Adipose tissue (tissue), 3 donors: ENCODE measurements around the gene LRRC30. TPM values are rescaled to one million over a fixed set of nuclear protein-coding genes. Genes with fewer than 3 reads are reported as not detected.
"Not testable (repeated sequence)": the region's sequence is repeated elsewhere in the genome, so short reads cannot be mapped to it uniquely, and the experiment has no call there.

Experiments
- H3K27ac ChIP-seq: one replicate; pipeline ENCODE4 v1.5.1; 2013; ENCODE audit warnings: low read depth, low read length
- WGBS, 3 donors: extraction: QIAGEN DNeasy Blood & Tissue Kit; methylation state at CpG; one replicate each; pipeline ENCODE4 v1.1.7; 2013; 5-methylcytosine and 5-hydroxymethylcytosine counted together
- polyA plus RNA-seq, 3 donors: library from polyadenylated mRNA; stranded (reverse); fragments of 200-250 nt; gene quantifications; one replicate each; pipeline ENCODE4 v1.2.3, GENCODE V29; 2013
- donor health status: healthy with polysubstance abuse.
- donor health status: Bipolar disorder and iron deficiency.
- donor health status: healthy.

Gene LRRC30
- polyA plus RNA-seq: not detected

DNA sequence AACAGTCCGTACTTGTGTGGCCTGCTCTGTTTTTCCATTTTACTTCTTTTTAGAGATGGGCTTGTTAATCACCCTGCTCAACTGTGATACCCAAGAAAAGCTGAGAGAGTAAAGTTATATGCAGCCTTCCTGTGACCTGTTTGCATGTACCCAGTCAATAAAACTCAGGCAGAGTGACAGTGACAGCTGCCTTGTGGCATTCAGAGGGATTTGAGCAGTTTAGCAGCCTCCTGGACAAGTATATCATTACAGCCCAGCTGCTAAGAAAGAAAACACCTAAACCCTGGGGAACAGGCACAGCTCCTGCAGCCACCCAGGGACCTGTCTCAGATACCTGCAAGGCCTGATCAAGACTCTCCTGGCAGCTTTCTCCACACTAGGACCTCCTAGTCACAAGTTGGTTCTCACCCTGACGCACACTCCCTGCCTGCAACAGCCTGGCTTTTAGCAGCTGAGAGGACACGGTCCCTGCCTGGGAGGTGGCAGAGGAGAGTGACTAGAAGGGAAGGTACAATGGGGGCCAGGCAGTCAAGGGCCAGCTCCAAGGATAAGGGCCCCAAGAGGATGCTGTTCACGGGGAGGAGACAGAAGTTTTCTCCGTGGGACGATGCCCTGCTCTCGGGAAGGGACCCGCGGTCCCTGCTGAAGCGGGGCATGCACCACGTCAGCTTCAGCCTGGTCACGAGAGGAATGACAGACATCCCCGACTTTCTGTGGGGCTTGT is at the start of gene LRRC30:
Gene LRRC30 (plus strand): TSS at position 464 of the 724 bp plus-strand sequence. CDS start 50 bp downstream, at position 514.
- 90 to 91% (median 91%) methylated on average over 13 of the region's 13 CpGs for WGBS, 3 donors
- no peak within 1 kb of the TSS for H3K27ac ChIP-seq

DNA sequence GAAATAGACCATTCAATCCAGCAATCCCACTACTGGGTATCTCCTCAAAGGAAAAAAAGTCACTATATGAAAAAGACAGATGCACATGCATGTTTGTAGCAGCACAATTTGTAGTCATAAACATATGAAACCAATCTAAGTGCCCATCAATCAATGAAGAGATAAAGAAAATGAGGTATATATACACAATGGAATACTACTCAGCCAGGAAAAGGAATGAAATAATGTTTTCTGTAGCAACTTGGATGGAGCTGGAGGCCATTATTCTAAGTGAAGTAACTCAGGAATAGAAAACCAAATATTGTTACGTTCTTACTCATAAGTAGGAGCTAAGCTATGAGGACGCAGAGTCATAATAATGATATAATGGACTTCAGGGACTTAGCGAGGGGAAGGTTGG is 45.2 kb upstream of the LRRC30 start:
- H3K27ac ChIP-seq: no peak overlapping the region
- whole genome bisulfite sequencing, 3 donors: 91 to 96% (median 96%) methylated on average over 3 of the region's 3 CpGs

DNA sequence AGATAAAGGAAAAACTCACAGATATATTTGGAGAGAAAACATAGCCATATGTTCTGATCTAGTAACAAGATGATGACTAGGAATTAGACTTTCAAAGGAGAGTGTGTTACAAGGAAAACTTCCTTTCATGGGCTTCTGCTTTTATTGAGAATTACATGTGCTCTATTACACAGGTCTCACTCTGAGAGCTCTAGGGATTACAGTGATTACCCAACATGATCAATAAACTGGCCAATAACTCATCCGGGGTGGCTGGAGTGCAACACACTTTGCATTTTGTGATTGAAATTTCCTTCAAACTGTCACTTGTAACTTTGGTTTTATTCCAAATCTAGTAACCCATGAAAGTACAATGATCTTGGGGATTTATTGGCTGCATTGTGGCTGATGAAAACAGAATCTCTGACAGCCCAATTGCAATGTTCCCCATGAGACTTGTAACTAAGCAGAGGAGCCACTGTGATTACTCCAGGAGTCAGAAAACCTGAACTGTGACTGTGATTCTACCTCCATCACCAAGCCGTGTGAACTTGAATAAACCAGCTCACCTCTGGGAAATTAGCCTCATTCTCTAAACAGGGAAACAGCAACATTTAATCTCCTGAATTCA is 40.2 kb upstream of the LRRC30 start:
- H3K27ac ChIP-seq: no peak overlapping the region
- WGBS, 3 donors: 45 to 70% (median 66%) methylated on average over 2 of the region's 2 CpGs

DNA sequence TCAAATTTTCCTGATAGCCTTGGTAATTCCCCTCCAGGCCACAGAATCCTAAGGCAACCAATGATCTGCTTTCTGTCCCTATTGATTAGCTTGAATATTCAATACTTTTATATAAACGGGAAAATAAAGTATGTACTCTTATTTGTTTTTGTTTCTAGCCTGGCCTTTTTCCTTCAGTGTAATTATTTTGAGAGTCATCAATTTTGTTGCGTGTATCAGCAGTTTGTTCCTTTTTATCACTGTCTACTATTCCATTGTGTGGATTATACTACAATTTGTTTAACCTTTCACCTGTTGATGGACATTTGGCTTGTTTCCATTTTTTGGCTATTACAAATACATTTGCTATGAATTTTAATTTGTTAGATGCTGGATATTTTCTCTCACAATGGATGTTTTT is 39.2 kb upstream of the LRRC30 start:
- WGBS, 3 donors: 59 to 96% (median 89%) methylated on average over 2 of the region's 2 CpGs
- no peak overlapping the region for H3K27ac ChIP-seq

DNA sequence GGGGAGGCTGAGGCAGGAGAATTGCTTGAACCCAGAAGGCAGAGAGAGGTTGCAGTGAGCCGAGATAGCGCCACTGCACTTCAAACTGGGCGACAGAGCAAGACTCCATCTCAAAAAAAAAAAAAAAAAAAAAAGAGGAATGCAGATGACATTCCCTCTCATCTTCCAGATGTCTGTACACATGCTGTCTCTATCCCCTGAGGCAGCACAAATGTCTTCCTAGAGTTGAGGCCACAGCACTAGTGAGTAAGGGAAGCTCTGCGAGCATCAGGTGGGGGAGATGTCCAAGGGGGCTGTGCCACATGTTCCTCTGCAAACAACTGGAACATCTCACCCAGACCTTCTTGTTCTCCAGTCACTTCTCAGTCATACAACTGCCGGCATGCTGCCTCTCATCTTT is 35.6 kb upstream of the LRRC30 start:
- H3K27ac ChIP-seq: no peak overlapping the region
- WGBS, 3 donors: 89 to 96% (median 89%) methylated on average over 4 to 5 of the region's 5 CpGs

DNA sequence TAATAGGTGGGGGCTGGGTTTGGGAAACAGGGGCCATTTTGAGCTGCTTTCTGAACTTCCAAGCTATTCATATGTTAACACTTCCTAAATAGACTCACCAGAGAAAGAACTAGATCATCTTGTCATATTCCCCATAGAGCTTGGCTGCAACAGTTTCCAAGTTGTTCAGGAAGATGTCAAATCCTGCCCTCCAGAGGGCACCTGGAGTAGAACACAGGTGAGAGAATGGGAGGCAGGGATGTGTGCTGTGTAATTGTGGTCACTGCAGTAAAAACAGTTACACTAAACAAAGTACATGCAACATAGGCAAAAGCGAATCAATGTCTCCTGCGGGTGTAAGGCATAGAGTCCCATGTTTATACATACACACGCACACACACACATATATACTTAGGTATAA is 34.5 kb upstream of the LRRC30 start:
- 93 to 94% (median 93%) methylated on average over 3 of the region's 3 CpGs for WGBS, 3 donors
- no peak overlapping the region for H3K27ac ChIP-seq

DNA sequence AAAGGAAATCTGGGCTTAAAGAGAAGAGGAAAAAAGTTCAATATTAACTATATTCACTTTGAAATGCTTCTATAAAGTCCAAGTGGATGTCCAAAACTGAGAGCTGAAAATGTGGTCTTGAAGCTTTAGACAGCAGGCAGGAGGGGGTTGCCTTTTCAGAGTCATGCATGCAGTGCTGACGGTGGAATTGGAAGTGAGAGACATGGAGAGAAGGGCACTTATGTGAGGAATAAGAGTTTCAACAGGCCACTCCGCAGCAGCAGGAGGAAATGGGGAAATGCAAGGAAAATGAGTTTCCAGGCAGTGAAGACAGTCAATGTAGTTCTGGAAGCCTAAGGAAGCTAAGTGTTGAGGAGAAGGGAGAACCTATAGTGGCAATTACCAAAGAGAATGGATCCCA is 33.0 kb upstream of the LRRC30 start:
- WGBS, 3 donors: 84 to 88% (median 85%) methylated on average over 2 of the region's 2 CpGs
- no peak overlapping the region for H3K27ac ChIP-seq

DNA sequence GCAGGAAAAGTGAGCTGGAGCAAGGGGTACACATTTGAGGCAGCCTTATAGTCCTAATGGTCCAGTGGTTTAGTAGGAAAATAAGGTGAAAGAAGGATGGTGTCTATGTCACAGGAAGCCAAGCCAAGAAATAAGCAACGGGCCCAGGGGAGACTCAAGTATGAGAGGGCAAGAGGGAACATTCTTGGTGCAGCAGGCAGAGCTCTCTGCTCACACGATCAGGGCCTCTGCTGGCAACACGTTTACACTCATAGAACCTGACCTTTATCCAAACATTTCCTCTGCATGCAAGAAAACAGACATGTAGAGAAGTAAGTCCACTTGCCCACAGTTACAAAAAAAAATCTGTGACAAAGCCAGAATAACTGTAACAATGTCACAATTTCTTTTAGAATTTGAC is 32.6 kb upstream of the LRRC30 start:
- 36 to 60% (median 54%) methylated on average over 3 of the region's 3 CpGs for WGBS, 3 donors
- H3K27ac ChIP-seq: no peak overlapping the region

DNA sequence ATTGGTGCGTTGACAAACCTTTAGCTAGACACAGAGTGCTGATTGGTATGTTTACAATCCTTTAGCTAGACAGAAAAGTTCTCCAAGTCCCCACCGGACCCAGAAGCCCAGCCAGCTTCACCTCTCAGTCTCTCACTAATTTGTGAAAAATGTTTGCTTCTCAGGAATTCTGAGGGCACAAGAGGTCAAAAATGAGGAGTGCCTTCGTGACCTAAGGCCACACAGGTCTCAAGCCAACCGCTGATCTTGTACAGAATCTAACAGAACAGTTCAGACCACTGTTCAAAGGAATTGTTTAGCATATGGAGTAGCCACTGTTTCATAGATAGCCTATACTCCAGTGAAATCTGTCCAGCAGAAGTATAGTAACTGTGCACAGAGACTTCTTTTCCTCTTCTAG is 29.8 kb upstream of the LRRC30 start:
- 85 to 89% (median 86%) methylated on average over 4 of the region's 4 CpGs for WGBS, 3 donors
- no peak overlapping the region for H3K27ac ChIP-seq

DNA sequence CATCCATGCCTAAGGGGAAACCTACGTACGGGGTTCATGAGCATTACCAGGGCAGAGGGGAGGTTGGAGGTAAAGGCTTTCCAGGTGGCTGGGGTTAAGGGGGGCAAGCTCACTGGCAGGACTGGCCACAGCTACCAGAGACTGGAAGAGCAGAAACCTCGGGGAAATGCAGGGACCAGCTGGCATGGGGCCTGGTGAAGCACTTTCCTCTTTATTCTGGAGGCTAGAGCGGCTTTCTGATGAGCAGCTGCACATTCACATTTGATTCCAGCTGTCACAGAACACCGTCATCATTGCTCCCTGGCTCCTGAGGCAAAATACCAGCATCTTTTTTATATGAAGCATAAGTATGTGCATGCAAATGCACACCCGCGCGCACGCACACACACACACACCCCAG is 28.7 kb upstream of the LRRC30 start:
- no peak overlapping the region for H3K27ac ChIP-seq
- WGBS, 3 donors: 92 to 93% (median 92%) methylated on average over 9 of the region's 9 CpGs

DNA sequence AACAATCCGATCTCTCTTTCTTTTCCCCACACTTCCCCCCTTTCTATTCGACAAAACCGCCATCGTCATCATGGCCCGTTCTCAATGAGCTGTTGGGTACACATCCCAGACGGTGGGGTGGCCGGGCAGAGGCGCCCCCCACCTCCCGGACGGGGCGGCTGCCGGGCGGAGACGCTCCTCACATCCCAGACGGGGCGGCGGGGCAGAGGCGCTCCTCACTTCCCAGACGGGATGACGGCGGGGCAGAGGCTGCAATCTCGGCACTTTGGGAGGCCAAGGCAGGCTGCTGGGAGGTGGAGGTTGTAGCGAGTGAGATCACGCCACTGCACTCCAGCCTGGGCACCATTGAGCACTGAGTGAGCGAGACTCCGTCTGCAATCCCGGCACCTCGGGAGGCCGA is 27.3 kb upstream of the LRRC30 start:
- WGBS, 3 donors: 81 to 95% (median 90%) methylated on average over 26 to 28 of the region's 29 CpGs
- not testable (repeated sequence) for H3K27ac ChIP-seq

DNA sequence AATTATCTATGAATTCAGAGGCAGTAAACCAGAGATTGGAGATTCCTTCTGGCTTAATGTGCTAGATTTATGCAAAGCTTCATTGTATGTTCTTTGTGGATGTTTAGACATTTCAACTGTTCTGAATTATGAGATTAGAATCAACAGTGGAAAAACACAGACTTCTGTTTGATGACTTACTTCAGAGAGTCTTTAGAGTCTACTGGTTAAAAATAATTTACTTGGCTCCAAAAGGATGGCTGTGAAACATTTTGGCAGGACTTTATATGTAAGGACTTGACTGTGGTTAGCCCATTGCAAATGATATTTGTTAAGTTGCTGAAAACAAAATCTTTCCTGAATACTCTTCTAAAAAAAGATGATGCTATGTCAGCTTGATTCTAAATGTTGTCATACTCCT is 25.5 kb upstream of the LRRC30 start:
- no peak overlapping the region for H3K27ac ChIP-seq

DNA sequence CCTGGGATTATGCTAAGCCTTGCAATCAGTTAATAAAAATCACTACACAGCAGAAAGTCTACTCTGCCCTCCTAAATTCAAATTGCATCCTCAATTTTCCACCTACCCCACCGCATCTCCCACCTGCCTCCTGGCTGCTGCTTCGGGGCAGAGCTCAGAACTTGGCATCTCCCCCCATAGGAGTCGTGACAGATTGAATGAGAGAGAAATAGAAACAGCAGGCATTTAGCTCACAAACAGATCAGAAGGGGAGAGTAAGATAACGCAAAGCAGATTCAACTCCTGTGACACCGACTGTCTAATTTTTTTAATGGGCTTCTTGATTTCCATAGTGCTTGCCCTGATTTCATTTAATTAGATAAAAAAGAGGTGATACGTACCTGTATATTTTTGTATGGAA is 24.7 kb upstream of the LRRC30 start:
- WGBS, 3 donors: 62 to 72% (median 67%) methylated on average over 6 of the region's 6 CpGs

DNA sequence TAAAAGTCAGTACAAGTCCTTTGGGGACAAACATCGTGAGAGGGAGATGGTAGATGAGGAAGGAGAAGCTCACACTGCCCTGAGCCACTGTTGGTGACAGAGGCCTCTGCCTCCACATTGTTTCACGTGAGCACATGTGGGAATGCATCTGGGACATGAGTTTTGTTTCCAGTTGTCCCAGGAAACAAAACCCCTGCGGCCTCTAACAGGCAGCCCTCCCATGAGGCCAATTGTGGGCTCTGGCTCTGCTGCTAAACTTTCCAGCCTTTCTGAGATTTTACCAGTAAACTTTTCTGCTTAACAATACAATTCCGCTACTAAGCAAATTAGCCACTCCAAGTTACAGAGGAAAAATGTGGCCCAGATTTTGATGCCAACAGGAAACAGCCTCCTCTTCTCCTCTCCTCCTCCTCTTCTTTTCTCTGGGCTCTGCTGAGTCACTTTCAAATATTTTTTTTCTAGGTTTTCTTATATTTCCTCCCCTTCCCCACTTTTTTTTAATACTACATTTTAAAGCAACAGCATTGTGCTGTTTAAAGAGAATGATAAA is 23.4 kb upstream of the LRRC30 start:
- no peak overlapping the region for H3K27ac ChIP-seq
- 53 to 72% (median 61%) methylated on average over 4 of the region's 4 CpGs for WGBS, 3 donors

More for the DNA sequence above, 24.7 kb upstream of the LRRC30 start:
- H3K27ac ChIP-seq: no peak overlapping the region

DNA sequence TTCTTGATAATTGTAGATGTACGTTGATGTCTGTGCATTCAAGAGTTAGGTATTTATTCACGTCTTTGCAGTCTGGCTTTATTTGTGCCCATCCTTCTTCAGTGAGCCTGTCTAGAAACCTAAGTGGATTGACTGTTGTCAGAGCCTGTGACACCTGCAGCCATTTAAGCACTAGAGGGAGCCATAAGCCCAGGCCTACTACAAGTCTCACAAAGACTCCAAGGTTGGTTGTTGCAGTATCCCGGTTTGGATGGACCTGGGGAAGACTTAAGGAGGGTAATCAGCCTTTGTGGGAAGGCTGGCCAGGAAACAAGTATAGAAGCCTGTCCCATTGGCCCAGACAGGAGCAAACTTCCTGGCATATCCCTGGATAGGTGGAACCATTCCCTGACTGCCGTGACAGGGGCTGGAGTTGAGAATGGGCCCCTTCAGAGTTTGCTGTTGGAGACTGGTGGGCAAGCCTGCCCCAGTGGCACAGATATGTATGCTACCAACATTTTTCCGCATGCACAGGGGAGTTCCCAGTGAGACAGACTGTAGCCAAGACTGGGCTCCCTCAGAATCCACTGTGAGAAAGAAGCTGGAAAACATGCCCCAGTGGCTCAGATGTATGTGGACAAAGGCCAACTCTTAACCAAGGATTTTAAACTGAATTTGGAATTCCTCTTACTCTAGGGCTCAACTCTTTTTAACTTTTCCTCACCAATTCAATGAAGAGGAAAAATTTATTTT is 9.3 kb upstream of the LRRC30 start:
- 50 to 60% (median 60%) methylated on average over 5 of the region's 5 CpGs for WGBS, 3 donors
- H3K27ac ChIP-seq: no peak overlapping the region

DNA sequence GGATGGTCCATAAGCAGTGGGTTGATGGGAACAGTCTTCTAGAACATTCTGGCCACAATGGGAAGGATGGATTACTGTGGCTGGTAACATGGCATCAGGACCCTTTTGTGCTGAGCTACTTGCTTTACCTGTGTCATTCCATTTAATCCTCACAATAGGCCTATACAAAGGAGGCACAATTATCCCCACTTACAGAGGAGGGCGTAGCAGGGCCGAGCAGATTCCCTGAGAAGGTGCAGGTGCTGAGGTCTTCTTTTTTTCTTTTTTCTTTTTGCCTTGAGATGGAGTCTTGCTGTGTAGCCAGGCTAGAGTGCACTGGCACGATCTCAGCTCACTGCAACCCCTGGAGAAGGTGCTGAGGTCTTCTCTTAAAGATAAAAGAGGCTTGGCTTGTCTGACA is 6.7 kb upstream of the LRRC30 start:
- WGBS, 3 donors: 75 to 85% (median 76%) methylated on average over 3 of the region's 3 CpGs
- H3K27ac ChIP-seq: no peak overlapping the region

DNA sequence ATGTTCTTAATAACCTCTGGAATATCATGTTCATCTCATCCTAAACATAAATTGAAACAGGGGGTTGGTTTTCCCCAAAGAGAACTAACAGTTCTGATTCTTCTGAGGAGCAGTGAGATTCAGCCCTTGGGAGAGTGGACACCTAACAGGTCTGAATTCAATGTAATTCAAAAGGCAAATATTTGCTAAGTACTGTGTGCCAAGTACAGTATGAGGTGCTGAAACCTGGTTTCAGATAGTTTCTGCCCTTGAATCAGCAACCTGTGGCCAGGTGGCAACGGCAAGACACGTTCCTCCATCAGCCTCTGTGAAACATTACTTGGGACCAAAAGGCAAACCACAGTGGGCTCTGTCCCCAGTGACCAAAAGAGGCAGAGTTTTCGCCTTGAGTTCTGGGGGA is 1.3 kb downstream of the LRRC30 start:
- 70 to 92% (median 89%) methylated on average over 3 of the region's 3 CpGs for WGBS, 3 donors
- H3K27ac ChIP-seq: no peak overlapping the region

DNA sequence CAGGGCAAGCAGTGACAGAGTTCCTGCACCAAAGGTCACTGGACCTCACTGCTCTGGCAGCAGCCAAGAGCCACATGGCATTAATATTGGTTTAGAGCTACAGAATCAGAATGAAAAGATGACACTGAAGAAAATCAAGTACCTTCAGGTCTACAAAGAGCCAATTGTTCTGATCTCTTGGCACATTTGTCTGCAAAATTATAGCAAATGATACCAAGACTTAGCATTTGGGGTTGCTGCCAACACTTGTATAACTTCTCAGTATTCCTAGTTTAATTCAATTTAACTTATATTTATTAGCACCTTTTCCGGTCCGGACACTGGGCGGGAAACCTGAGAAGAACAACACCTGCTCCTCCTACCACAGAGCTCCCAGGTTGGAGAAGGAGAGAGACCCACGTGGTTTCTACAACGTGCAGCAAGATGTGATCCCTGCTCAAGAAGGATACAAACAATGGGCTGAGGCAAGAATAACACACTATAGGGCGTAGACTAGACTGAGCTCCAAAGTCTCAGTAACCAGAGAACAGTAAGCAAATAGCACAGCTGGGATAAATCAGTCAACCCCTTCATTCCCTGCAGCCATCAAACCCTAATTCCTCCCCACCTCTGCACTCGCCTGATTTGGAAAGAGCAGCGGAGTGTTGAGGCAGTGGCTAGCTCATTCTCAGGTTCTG is 2.4 kb downstream of the LRRC30 start:
- WGBS, 3 donors: 52 to 81% (median 80%) methylated on average over 8 of the region's 8 CpGs
- no peak overlapping the region for H3K27ac ChIP-seq

DNA sequence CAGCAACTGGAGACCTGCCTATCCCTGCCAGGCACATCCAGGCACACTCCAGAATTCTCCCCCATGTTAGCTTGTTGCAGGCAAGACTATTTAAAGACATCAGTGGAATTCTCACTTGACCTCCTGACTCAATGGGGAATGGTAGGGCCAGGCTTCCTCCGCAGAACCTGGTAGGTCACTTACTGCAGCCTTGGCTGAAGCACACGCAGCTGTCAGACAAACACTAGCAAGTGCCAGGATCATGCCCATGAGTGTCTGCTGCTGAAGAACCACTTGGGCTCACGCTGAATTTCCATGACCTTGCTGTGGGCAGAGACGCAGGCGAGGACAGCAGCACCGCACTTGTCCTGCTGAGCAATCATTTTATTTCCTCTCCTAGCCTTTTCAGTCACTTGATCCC is 3.2 kb downstream of the LRRC30 start:
- WGBS, 3 donors: 77 to 84% (median 78%) methylated on average over 6 of the region's 6 CpGs
- H3K27ac ChIP-seq: no peak overlapping the region
